SK-N-SH (cell line): ENCODE data around the gene WDR93. TPM values are rescaled to one million over a fixed set of nuclear protein-coding genes. Genes with fewer than 3 reads are reported as not detected.

Experiments
- CTCF ChIA-PET: fragments of 300-600, 350-600 bp; formaldehyde crosslinking; extraction: SDS; loops from one replicate; lab custom pipeline; 2021; lab: Yijun Ruan, JAX
- POLR2A ChIA-PET: fragments of 350-600 bp; sonication (Branson Sonifier 250); formaldehyde crosslinking; extraction: SDS; loops from one replicate; lab custom pipeline; 2020; ENCODE audit warnings: antibody characterized with exemption, inconsistent platforms; lab: Yijun Ruan, JAX
- DNase-seq: peaks from one replicate; pipeline ENCODE4 v3.0.0; 2012
- H2AFZ ChIP-seq: fragments of 200-600 bp; sonication (generic); 2 replicates; pipeline ENCODE4 v1.8.1; 2016; ENCODE audit warnings: antibody characterized with exemption, mild to moderate bottlenecking, low read depth
- H3F3A ChIP-seq: fragments of 200-600 bp; sonication (generic); replicated peaks from 2 replicates; pipeline ENCODE3; 2016; ENCODE audit warnings: antibody characterized with exemption, mild to moderate bottlenecking; ENCODE audit not compliant: insufficient read depth
- H3K27ac ChIP-seq, 2 experiments: fragments of 200-500 bp in 1 of 2; fragments of 200-600 bp in 1 of 2; sonication (Bioruptor generic) in 1 of 2; sonication (generic), shearing (Covaris generic) in 1 of 2; 2 replicates each; pipeline versions ENCODE4 v1.5.1 to v1.6.1; 2014 to 2016; ENCODE audit warnings: low read depth in 2 of 2, inconsistent platforms in 1 of 2, low read length in 1 of 2, mild to moderate bottlenecking in 1 of 2, mixed read lengths in 1 of 2
- H3K27me3 ChIP-seq: fragments of 200-600 bp; sonication (generic), shearing (Covaris generic); 2 replicates; pipeline ENCODE4 v1.6.1; 2016; ENCODE audit warnings: mixed run types; ENCODE audit not compliant: insufficient read depth
- H3K36me3 ChIP-seq, 2 experiments: fragments of 200-500 bp in 1 of 2; fragments of 200-600 bp in 1 of 2; sonication (Bioruptor generic) in 1 of 2; sonication (generic) in 1 of 2; replicated peaks in 1 of 2; 2 replicates each; pipeline versions ENCODE3 to v1.5.1; 2014 to 2016; ENCODE audit warnings: low read length in 1 of 2, mild to moderate bottlenecking in 1 of 2; ENCODE audit not compliant: insufficient read depth in 2 of 2, control insufficient read depth in 1 of 2
- H3K4me1 ChIP-seq, 2 experiments: fragments of 200-500 bp in 1 of 2; fragments of 200-600 bp in 1 of 2; sonication (Bioruptor generic) in 1 of 2; sonication (generic), shearing (Covaris generic) in 1 of 2; 2 replicates each; pipeline versions ENCODE4 v1.5.1 to v1.6.1; 2014 to 2016; ENCODE audit warnings: low read depth in 1 of 2, low read length in 1 of 2, mixed run types in 1 of 2; ENCODE audit not compliant: insufficient read depth in 2 of 2, control insufficient read depth in 1 of 2
- H3K4me2 ChIP-seq: fragments of 200-600 bp; sonication (generic), shearing (Covaris generic); 2 replicates; pipeline ENCODE4 v1.6.1; 2017; ENCODE audit warnings: mixed run types
- H3K4me3 ChIP-seq, 2 experiments: fragments of 200-500 bp in 1 of 2; fragments of 200-600 bp in 1 of 2; sonication (Bioruptor generic) in 1 of 2; sonication (generic), shearing (Covaris generic) in 1 of 2; 2 replicates each; pipeline versions ENCODE4 v1.5.1 to v1.8.1; 2014 to 2016; ENCODE audit warnings: low read depth in 2 of 2, inconsistent platforms in 1 of 2, low read length in 1 of 2, mild to moderate bottlenecking in 1 of 2, mixed read lengths in 1 of 2, moderate library complexity in 1 of 2
- H3K79me2 ChIP-seq: fragments of 200-600 bp; sonication (generic); 2 replicates; pipeline ENCODE4 v1.8.1; 2017; ENCODE audit warnings: mild to moderate bottlenecking; ENCODE audit not compliant: insufficient read depth
- H3K9ac ChIP-seq: fragments of 200-600 bp; sonication (generic); 2 replicates; pipeline ENCODE4 v1.6.1; 2017; ENCODE audit warnings: mixed run types
- H3K9me2 ChIP-seq: fragments of 200-600 bp; sonication (generic); 2 replicates; pipeline ENCODE4 v1.6.1; 2017; ENCODE audit warnings: mixed run types
- H3K9me3 ChIP-seq: fragments of 200-600 bp; sonication (generic); 2 replicates; pipeline ENCODE4 v1.6.1; 2017; ENCODE audit warnings: mixed run types, mild to moderate bottlenecking, moderate library complexity
- H4K20me1 ChIP-seq: fragments of 200-600 bp; sonication (generic); 2 replicates; pipeline ENCODE4 v1.6.1; 2017; ENCODE audit warnings: mild to moderate bottlenecking, mixed run types; ENCODE audit not compliant: insufficient read depth
- CHD2 ChIP-seq: fragments of 150-350 bp; IDR thresholded peaks from 2 replicates; pipeline ENCODE4 v1.6.1; 2018; ENCODE audit warnings: low read length; ENCODE audit not compliant: partially characterized antibody
- ELF1 ChIP-seq: IDR thresholded peaks from 2 replicates; pipeline ENCODE4 v1.4.0; 2012
- FOXJ3 ChIP-seq: sonication (generic); formaldehyde crosslinking; IDR thresholded peaks from 2 replicates; pipeline ENCODE4 v1.5.1; 2020; ENCODE audit warnings: mild to moderate bottlenecking, missing genetic modification reagents
- FOXM1 ChIP-seq: IDR thresholded peaks from 2 replicates; pipeline ENCODE4 v1.4.0; 2012; ENCODE audit warnings: low read depth, mild to moderate bottlenecking
- GABPA ChIP-seq: IDR thresholded peaks from 2 replicates; pipeline ENCODE4 v1.4.0; 2012; ENCODE audit warnings: low read depth, mild to moderate bottlenecking
- GATA2 ChIP-seq: sonication (generic); formaldehyde crosslinking; IDR thresholded peaks from 2 replicates; pipeline ENCODE4 v1.5.0; 2020; ENCODE audit warnings: mild to moderate bottlenecking, missing genetic modification reagents
- JUND ChIP-seq: IDR thresholded peaks from 2 replicates; pipeline ENCODE4 v1.4.0; 2012
- MEF2A ChIP-seq: IDR thresholded peaks from 2 replicates; pipeline ENCODE4 v1.4.0; 2012; ENCODE audit warnings: low read depth, borderline replicate concordance
- MXI1 ChIP-seq: IDR thresholded peaks from 2 replicates; pipeline ENCODE4 v1.6.1; 2012; ENCODE audit warnings: mild to moderate bottlenecking, low read depth, low read length, improper control_type of control experiment
- PBX3 ChIP-seq: IDR thresholded peaks from 2 replicates; pipeline ENCODE4; 2012
- POLR2AphosphoS5 ChIP-seq: IDR thresholded peaks from 2 replicates; pipeline ENCODE4 v1.6.1; 2012; ENCODE audit warnings: low read depth, low read length
- RAD21 ChIP-seq: IDR thresholded peaks from 2 replicates; pipeline ENCODE4 v1.6.1; 2012; ENCODE audit warnings: mild to moderate bottlenecking, low read length
- REST ChIP-seq: IDR thresholded peaks from 2 replicates; pipeline ENCODE4 v1.6.1; 2012; ENCODE audit warnings: mild to moderate bottlenecking, low read depth, low read length, moderate library complexity
- RFX5 ChIP-seq: IDR thresholded peaks from 2 replicates; pipeline ENCODE4 v1.6.1; 2012; ENCODE audit warnings: mild to moderate bottlenecking, improper control_type of control experiment, low read length
- TCF12 ChIP-seq: IDR thresholded peaks from 2 replicates; pipeline ENCODE4 v1.4.0; 2012
- WGBS: methylation state at CpG from one replicate; pipeline ENCODE4 v1.1.6; 2017; ENCODE audit warnings: low lambda C conversion rate; 5-methylcytosine and 5-hydroxymethylcytosine counted together
- polyA plus RNA-seq, 3 experiments: library from polyadenylated mRNA; depleted of rRNA; stranded (reverse); fragments of >200 nt; gene quantifications; 2 replicates each; pipeline ENCODE4 v1.2.3, GENCODE V29; 2012
- TF ChIP-seq, protein P1 (sequence below): IDR thresholded peaks from 2 replicates; pipeline ENCODE4 v1.4.0; 2012; ENCODE audit warnings: low read depth, borderline replicate concordance

Gene WDR93
- polyA plus RNA-seq, 1 of the 3 experiments (the other 2 are of a cell fraction), result 0.35 TPM

DNA sequence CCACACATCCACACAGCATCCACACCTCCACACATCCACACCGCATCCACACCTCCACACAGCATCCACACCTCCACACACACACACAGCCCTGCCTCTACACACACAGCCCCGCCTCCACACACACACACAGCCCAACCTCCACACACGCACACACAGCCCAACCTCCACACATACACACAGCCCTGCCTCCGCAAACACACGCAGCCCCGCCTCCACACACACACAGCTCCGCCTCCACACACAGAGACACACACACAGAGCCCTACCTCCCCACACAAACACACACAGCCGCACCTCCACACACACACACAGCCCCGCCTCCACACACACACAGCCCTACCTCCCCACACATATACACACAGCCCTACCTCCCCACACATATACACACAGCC is 55.8 kb downstream of the WDR93 start (continued):
- no peak for TF ChIP-seq JUND
- TF ChIP-seq MXI1, result no peak

DNA sequence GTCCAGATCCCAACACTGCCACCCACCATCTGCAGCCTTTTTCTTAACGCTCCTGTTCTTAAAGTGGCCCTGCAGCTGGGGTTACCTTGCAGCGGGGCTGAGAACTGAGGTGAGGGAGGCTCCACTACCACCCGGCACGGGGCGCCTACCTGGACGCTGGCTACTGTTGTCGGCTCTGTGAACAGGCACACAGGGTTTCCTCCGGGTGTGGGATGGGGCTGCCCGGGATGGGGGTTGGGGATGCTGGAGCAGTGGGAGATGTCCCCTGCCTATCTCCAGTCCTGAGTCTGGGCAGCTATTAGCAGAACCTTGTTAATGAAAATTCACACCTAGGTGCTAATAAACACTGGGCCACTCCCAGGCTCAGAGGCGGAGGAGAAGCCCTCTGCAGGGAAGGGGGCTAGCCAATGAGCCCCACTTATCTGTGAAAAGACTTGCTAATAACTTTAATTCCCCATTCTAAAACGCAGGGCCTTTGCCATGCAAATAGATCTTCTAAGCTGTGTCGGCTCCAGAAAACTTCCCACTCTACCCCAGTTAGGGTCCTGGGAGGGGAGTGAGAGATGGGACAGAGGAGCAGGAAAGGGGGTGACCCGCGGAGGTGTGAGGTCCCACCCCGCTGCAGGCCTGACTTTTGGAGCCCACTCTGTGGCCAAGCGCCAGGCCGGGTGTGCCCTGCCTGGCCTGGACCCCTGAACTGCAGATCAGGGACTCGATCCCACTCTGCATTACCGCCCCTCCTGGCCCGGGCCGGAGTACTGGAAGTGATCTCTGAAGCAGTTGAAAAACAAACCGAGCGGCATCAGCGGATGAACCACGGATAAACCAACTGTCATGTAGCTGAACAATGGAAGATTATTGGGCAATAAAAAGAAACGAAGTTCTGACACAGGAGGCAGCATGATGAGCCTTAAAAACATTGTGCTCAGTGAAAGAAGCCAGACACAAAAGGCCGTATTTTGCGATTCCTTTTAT is 57.4 kb downstream of the WDR93 start:
- no peaks in the 10 kb centered on the region for H4K20me1 ChIP-seq
- no peaks in the 10 kb centered on the region for H3K36me3 ChIP-seq
- H3K4me1 ChIP-seq, result peaks cover 0 to 12% of the 10 kb centered on the region in 2 experiments; a peak in 1 of 4 replicates
- TF ChIP-seq MEF2A (no peak), FOXJ3 (no peak), RFX5 (no peak), GATA2 (CRISPR knock-in tag) (no peak), FOXM1 (no peak), TCF12 (no peak)
- DNase-seq, result no peak
- no peak overlapping the region for H3K9ac ChIP-seq
- H3K9me2 ChIP-seq, result no peaks in the 10 kb centered on the region
- no peak overlapping the region for H3K4me3 ChIP-seq
- H3K4me2 ChIP-seq, result no peak overlapping the region
- H3K27ac ChIP-seq, result no peak overlapping the region
- H3F3A ChIP-seq, result no peaks in the 10 kb centered on the region
- H3K27me3 ChIP-seq, result no peaks in the 10 kb centered on the region
- ChIA-PET POLR2A (no interaction called here), CTCF (interaction anchor here (1.5 to 7.1 kb wide), 3 partner anchors 7 to 127 kb away, joined by 6 to 55 read pairs (median 13); no protein-coding TSS in a partner anchor)
- no peak overlapping the region for H2AFZ ChIP-seq
- 88% methylated on average over 22 of the region's 28 CpGs for WGBS
- no peaks in the 10 kb centered on the region for H3K9me3 ChIP-seq
- H3K79me2 ChIP-seq, result no peaks in the 10 kb centered on the region

DNA sequence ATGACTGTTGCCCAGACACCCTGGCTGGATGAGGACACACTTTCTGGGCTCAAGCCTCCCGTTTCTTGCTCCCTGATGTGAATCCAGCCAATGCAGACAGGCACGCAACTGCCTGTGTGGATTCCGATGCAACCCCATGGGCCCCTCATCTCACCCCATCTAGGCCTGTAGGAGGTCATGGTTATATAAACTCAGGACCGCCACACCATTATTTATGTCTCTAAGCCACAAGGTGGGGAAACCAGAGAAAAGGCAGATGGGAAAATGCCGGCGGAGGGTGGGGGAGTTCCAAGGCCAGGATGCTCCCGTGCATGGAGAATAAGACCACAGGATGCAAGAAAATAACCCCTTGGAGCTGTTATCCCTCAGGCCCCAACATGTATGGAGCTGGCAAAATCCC is 58.4 kb downstream of the WDR93 start:
- H4K20me1 ChIP-seq, result no peaks in the 10 kb centered on the region
- ChIA-PET POLR2A (no interaction called here), CTCF (interaction anchor here (1.0 to 7.2 kb wide), 7 partner anchors 8 to 145 kb away, joined by 3 to 55 read pairs (median 7); partner anchors contain the start of gene AP3S2)
- no peaks in the 10 kb centered on the region for H3K36me3 ChIP-seq
- no peak overlapping the region for H3K9ac ChIP-seq
- 94% methylated on average over 7 of the region's 7 CpGs for whole genome bisulfite sequencing
- TF ChIP-seq CHD2, result no peak
- TF ChIP-seq, protein P1, sequence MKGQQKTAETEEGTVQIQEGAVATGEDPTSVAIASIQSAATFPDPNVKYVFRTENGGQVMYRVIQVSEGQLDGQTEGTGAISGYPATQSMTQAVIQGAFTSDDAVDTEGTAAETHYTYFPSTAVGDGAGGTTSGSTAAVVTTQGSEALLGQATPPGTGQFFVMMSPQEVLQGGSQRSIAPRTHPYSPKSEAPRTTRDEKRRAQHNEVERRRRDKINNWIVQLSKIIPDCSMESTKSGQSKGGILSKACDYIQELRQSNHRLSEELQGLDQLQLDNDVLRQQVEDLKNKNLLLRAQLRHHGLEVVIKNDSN, result no peak
- TF ChIP-seq PBX3, result no peak
- no peak for TF ChIP-seq GABPA
- TF ChIP-seq FOXJ3, result no peak
- no peak for TF ChIP-seq REST
- TF ChIP-seq MXI1, result no peak
- TF ChIP-seq POLR2AphosphoS5, result no peak
- no peak for TF ChIP-seq RAD21
- no peak for TF ChIP-seq GATA2 (CRISPR knock-in tag)
- no peak for TF ChIP-seq ELF1
- no peaks in the 10 kb centered on the region for H3K9me2 ChIP-seq
- H3K4me2 ChIP-seq, result no peak overlapping the region
- peaks cover 0 to 12% of the 10 kb centered on the region in 2 experiments; a peak in 1 of 4 replicates for H3K4me1 ChIP-seq
- H3K4me3 ChIP-seq, result no peak overlapping the region
- no peak for DNase-seq
- peaks cover 2% of the 10 kb centered on the region for H3F3A ChIP-seq
- no peak overlapping the region for H3K27ac ChIP-seq
- no peak overlapping the region for H2AFZ ChIP-seq
- no peaks in the 10 kb centered on the region for H3K27me3 ChIP-seq
- H3K9me3 ChIP-seq, result no peaks in the 10 kb centered on the region
- H3K79me2 ChIP-seq, result no peaks in the 10 kb centered on the region
